Tibial nerve (tissue), 4 donors: ENCODE data around the gene PHC2. TPM values are rescaled to one million over a fixed set of nuclear protein-coding genes. Genes with fewer than 3 reads are reported as not detected.

ENCODE experiments used
- DNase-seq, 2 donors: peaks; one replicate each; pipeline ENCODE4 v3.0.0-alpha.2; 2019; ENCODE audit warnings: low spot score in 2 of 2
- H3K27ac ChIP-seq, 4 donors: fragments of 200-600 bp; sonication (generic) in 3 of 4; one replicate each; pipeline ENCODE4 v1.5.1; 2017 to 2019; ENCODE audit warnings: mild to moderate bottlenecking in 1 of 4
- H3K27me3 ChIP-seq, 2 donors: fragments of 200-600 bp; sonication (generic) in 1 of 2; one replicate each; pipeline versions ENCODE4 v1.5.1 to v1.6.0; 2017 to 2019
- H3K36me3 ChIP-seq, 3 donors: fragments of 200-600 bp; sonication (generic); one replicate each; pipeline ENCODE4 v1.5.1; 2018 to 2019
- H3K4me1 ChIP-seq, 4 donors: fragments of 200-600 bp; sonication (generic) in 3 of 4; one replicate each; pipeline ENCODE4 v1.5.1; 2017 to 2019
- H3K4me3 ChIP-seq, 4 donors: fragments of 200-600 bp; sonication (generic) in 3 of 4; one replicate each; pipeline ENCODE4 v1.5.1; 2017 to 2019; ENCODE audit warnings: mild to moderate bottlenecking in 1 of 4, moderate library complexity in 1 of 4
- H3K9me3 ChIP-seq, 4 donors: fragments of 200-600 bp; sonication (generic) in 3 of 4; one replicate each; pipeline ENCODE4 v1.5.1; 2017 to 2019
- CTCF ChIP-seq, 5 experiments: fragments of 200-600 bp in 3 of 5; fragments of 450-650 bp in 2 of 5; sonication (generic) in 3 of 5; IDR thresholded peaks; one replicate each; pipeline ENCODE4 v1.5.1; 2016 to 2019; ENCODE audit warnings: antibody characterized with exemption in 5 of 5, mild to moderate bottlenecking in 3 of 5, moderate library complexity in 2 of 5
- EP300 ChIP-seq, 2 donors: sonication (generic); formaldehyde crosslinking; IDR thresholded peaks; one replicate each; pipeline ENCODE4 v1.6.1; 2017; ENCODE audit warnings: antibody characterized with exemption in 2 of 2, mild to moderate bottlenecking in 1 of 2
- POLR2A ChIP-seq, 2 donors: fragments of 450-650 bp; IDR thresholded peaks; one replicate each; pipeline ENCODE4 v1.6.1; 2017; ENCODE audit warnings: antibody characterized with exemption in 2 of 2, mild to moderate bottlenecking in 2 of 2, moderate library complexity in 2 of 2
- WGBS, 2 donors: methylation state at CpG; one replicate each; pipeline ENCODE4 v1.1.5; 2018; 5-methylcytosine and 5-hydroxymethylcytosine counted together
- total RNA-seq, 4 donors: library from RNA; depleted of rRNA; stranded (reverse); fragments of >200 nt; gene quantifications; one replicate each; pipeline ENCODE4 v1.1.0, GENCODE V29; 2016

Gene PHC2
- total RNA-seq, 4 donors from 2014 or later = 152 to 458 (median 204) TPM

- 33 to 41% methylated on average over 1 of the region's 1 CpG for whole genome bisulfite sequencing, 2 donors
- peaks cover 0 to 6% (median 0%) of the 10 kb centered on the region in 3 donors for H3K36me3 ChIP-seq
- DNase-seq = no peak
- H3K9me3 ChIP-seq = no peaks in the 10 kb centered on the region
- no peak for TF ChIP-seq CTCF (IDR thresholded peaks at IDR 0.05)
- TF ChIP-seq EP300 (IDR thresholded peaks at IDR 0.05) = no peak
- no peak for TF ChIP-seq POLR2A (IDR thresholded peaks at IDR 0.05)
- H3K4me3 ChIP-seq = no peak overlapping the region
- H3K27ac ChIP-seq = no peak overlapping the region
- peaks cover 0 to 7% (median 0%) of the 10 kb centered on the region in 4 donors for H3K4me1 ChIP-seq
- H3K27me3 ChIP-seq = no peaks in the 10 kb centered on the region
These were observed 113.5 kb downstream of the PHC2 start for GRCh38 chr1:33317354-33317753.

GRCh38 chr1:33316601-33317000, 114.3 kb downstream of the PHC2 start:
- Histone ChIP-seq H3K27ac (peak overlapping the region in 1 of 4 donors; percentile 13), H3K27me3 (no peaks in the 10 kb centered on the region), H3K9me3 (no peaks in the 10 kb centered on the region), H3K4me1 (peaks cover 0 to 7% (median 0%) of the 10 kb centered on the region in 4 donors), H3K4me3 (no peak overlapping the region), H3K36me3 (peaks cover 0 to 3% (median 0%) of the 10 kb centered on the region in 3 donors)
- DNase-seq = no peak
- 75 to 83% methylated on average over 2 of the region's 2 CpGs for WGBS, 2 donors
- TF ChIP-seq EP300 (IDR thresholded peaks at IDR 0.05) (no peak), CTCF (IDR thresholded peaks at IDR 0.05) (no peak), POLR2A (IDR thresholded peaks at IDR 0.05) (no peak)

DNA sequence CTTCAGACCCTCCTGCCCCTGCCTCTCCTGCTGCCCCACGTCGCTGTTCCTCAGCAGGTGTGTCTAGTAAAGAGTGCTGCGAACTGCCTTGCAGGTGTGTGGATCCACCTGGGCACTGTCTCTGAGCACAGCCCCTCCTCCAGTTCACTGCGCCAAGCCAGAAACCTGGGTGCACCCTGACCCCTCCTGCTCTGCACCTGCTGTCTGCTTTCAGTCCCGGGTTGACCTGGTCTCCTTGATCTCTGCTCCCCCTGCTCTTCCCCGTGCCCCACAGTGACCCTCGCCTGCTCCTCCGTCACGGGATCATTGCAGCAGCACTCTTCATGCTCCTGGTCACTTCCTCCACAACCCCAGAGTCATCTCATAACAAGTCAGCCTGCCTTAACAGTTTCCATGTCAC, 116.5 kb downstream of the PHC2 start:
- Histone ChIP-seq H3K27me3 (no peaks in the 10 kb centered on the region), H3K4me3 (no peak overlapping the region), H3K27ac (no peak overlapping the region), H3K36me3 (no peaks in the 10 kb centered on the region), H3K9me3 (no peaks in the 10 kb centered on the region), H3K4me1 (peaks cover 0 to 2% (median 0%) of the 10 kb centered on the region in 4 donors)
- 89% methylated on average over 9 of the region's 9 CpGs for WGBS, 2 donors
- TF ChIP-seq POLR2A (IDR thresholded peaks at IDR 0.05) = no peak
- TF ChIP-seq CTCF (IDR thresholded peaks at IDR 0.05) = no peak
- no peak for TF ChIP-seq EP300 (IDR thresholded peaks at IDR 0.05)
- DNase-seq = no peak

GRCh38 chr1:33312413-33312749, 118.5 kb downstream of the PHC2 start:
- 72 to 86% methylated on average over 5 of the region's 5 CpGs for WGBS, 2 donors
- Histone ChIP-seq H3K27me3 (no peaks in the 10 kb centered on the region), H3K36me3 (no peaks in the 10 kb centered on the region), H3K27ac (no peak overlapping the region), H3K4me1 (peaks cover 0 to 2% (median 0%) of the 10 kb centered on the region in 4 donors), H3K4me3 (no peak overlapping the region), H3K9me3 (no peaks in the 10 kb centered on the region)
- no peak for TF ChIP-seq EP300 (IDR thresholded peaks at IDR 0.05)
- TF ChIP-seq CTCF (IDR thresholded peaks at IDR 0.05) = no peak
- TF ChIP-seq POLR2A (IDR thresholded peaks at IDR 0.05) = no peak
- no peak for DNase-seq

DNA sequence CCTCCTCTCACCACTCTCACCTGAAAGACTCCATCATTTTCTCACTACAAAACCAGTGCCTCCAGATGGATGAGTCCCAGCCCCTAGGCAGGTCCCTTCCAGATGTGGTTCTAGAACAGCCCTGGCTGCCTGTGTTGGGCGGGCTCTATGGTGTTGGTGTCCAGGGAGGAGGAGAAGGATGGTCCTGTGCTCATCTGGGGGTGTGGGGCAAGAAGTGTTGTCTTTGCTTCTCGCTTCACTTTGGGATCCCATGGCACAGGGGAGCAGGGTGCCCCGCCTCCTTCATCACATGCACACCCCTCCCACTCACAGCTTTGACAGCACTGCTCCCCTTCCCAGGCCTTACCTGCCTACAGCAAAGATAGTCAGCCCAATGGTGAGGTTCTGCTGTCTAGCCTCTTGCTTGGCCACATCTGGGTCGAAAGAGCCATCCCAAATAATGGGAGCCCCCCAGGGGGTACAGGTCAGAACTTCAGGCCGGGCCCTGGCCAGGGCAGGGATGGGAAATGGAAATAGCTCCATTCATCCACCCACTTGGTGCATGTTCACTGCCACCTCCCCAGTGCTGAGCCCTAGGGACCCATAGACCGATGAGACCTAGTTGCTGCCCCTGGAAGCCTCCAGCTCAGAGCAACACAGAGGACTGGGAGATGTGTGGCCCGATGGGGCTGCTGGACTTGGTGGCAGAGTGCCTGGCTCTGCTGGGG, 119.0 kb downstream of the PHC2 start:
- Histone ChIP-seq H3K27me3 (no peaks in the 10 kb centered on the region), H3K4me1 (peaks cover 0 to 7% (median under 1%) of the 10 kb centered on the region in 4 donors), H3K27ac (no peak overlapping the region), H3K36me3 (no peaks in the 10 kb centered on the region), H3K4me3 (no peak overlapping the region), H3K9me3 (no peaks in the 10 kb centered on the region)
- no peak for TF ChIP-seq CTCF (IDR thresholded peaks at IDR 0.05)
- no peak for TF ChIP-seq EP300 (IDR thresholded peaks at IDR 0.05)
- DNase-seq = no peak
- WGBS, 2 donors = 83 to 85% methylated on average over 7 of the region's 7 CpGs
